ENCODE data around the gene IGLL5.

IGLL5 gene

DNA sequence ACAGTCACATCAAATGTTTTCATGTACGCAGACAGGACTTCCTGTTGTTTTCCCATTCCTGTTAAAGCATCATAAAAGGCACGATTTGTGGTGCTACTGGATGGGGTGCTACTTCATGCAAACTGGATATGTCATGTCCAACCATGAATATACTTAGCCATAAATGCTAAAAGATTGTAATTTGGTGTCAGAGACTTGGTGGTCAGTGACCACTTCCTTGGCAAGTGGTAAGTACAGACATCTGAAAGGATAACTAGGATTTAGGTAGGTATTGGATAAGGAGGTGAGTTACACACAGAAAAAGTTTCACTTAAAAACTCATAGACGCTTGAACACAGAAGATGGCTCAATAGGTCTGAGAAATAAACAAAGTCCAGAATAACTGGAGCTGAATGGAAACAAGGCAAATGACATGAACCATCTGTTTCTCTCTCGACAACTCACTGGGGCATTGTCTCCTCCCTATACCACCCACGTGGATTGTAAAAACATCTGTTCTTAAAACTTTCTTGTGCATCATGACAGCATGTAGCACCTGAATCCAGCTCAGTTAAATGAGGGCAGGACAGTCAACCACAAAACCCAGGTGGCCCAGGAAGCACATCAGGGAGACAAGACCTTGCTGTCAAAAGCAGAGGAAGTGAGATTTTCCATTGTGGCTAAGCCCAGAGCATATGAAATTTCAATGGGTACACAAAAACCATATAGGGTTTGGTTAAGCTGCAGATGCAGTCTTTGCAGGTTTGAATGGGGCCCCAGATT is 22.1 kb upstream of the IGLL5 start:
- DNase-seq = peak; percentile 35 to 39

GRCh38 chr22:22866381-22867111 is 21.1 kb upstream of the IGLL5 start:
- DNase-seq = no peak

- DNase-seq = no peak
Measured at GRCh38 chr22:22867996-22868715, 19.5 kb upstream of the IGLL5 start.

- peak; percentile 24 to 34 for DNase-seq
Measured at GRCh38 chr22:22870577-22871404, 16.8 kb upstream of the IGLL5 start.

GRCh38 chr22:22871536-22872278 is 15.9 kb upstream of the IGLL5 start:
- no peak for DNase-seq

GRCh38 chr22:22872722-22873708 is 14.6 kb upstream of the IGLL5 start:
- DNase-seq = no peak

- DNase-seq = peak; percentile 72 to 78
Measured at GRCh38 chr22:22877523-22878210, 9.9 kb upstream of the IGLL5 start.

- no peak for DNase-seq
Measured at GRCh38 chr22:22878211-22878570, 9.4 kb upstream of the IGLL5 start.

- no peak for DNase-seq
Measured at GRCh38 chr22:22878801-22879674, 8.6 kb upstream of the IGLL5 start.

- no peak for DNase-seq
Measured at GRCh38 chr22:22879675-22880155, 7.9 kb upstream of the IGLL5 start.

GRCh38 chr22:22880645-22881044 is 7.0 kb upstream of the IGLL5 start:
- DNase-seq = no peak

GRCh38 chr22:22881116-22882000 is 6.3 kb upstream of the IGLL5 start:
- peak; percentile 34 to 37 for DNase-seq

GRCh38 chr22:22882033-22882717 is 5.4 kb upstream of the IGLL5 start:
- peak in 1 of 2 donors; percentile 72 for DNase-seq

- no peak for DNase-seq
Measured at GRCh38 chr22:22883090-22883727, 4.4 kb upstream of the IGLL5 start.

GRCh38 chr22:22884010-22884887 is 3.4 kb upstream of the IGLL5 start:
- peak; percentile 82 to 83 for DNase-seq

All from CD4-positive, alpha-beta T cell treated with Interleukin-4 for 1 hour (primary cell).